Urothelium cell line (cell line): ENCODE measurements around the gene TBC1D30.

Source experiments
- DNase-seq: peaks from one replicate; pipeline ENCODE4 v3.0.0; 2011; ENCODE audit warnings: low spot score, mixed read lengths
- FAIRE-seq: peaks from 2 replicates; lab custom pipeline; 2011; peaks lifted over from hg19 to GRCh38; lab: Jason Lieb, UNC

The TBC1D30 gene

GRCh38 chr12:64903479-64904152 lies 79.2 kb downstream of the TBC1D30 start:
- FAIRE-seq = no peak
- peak; percentile 31 for DNase-seq

- no peak for DNase-seq
- no peak for FAIRE-seq
Measured at GRCh38 chr12:64907097-64907496, 82.7 kb downstream of the TBC1D30 start.

GRCh38 chr12:64909124-64909523 lies 84.7 kb downstream of the TBC1D30 start:
- no peak for FAIRE-seq
- DNase-seq = no peak

- FAIRE-seq (no peak), DNase-seq (no peak)
Measured at GRCh38 chr12:64911081-64911480, 86.6 kb downstream of the TBC1D30 start.

GRCh38 chr12:64911912-64912311 lies 87.5 kb downstream of the TBC1D30 start:
- no peak for FAIRE-seq
- no peak for DNase-seq

GRCh38 chr12:64912516-64913255 lies 88.2 kb downstream of the TBC1D30 start:
- FAIRE-seq (no peak), DNase-seq (no peak)

GRCh38 chr12:64915242-64915641 lies 90.8 kb downstream of the TBC1D30 start:
- DNase-seq (no peak), FAIRE-seq (no peak)

- no peak for DNase-seq
- FAIRE-seq = no peak
Measured at GRCh38 chr12:64916411-64917261, 92.2 kb downstream of the TBC1D30 start.

GRCh38 chr12:64918344-64918743 lies 93.9 kb downstream of the TBC1D30 start:
- no peak for FAIRE-seq
- DNase-seq = no peak

GRCh38 chr12:64918801-64919200 lies 94.4 kb downstream of the TBC1D30 start:
- no peak for FAIRE-seq

GRCh38 chr12:64922853-64923252 lies 98.4 kb downstream of the TBC1D30 start:
- no peak for FAIRE-seq
- no peak for DNase-seq

More at GRCh38 chr12:64918801-64919200, 94.4 kb downstream of the TBC1D30 start:
- no peak for DNase-seq

- no peak for DNase-seq
- no peak for FAIRE-seq
Measured at GRCh38 chr12:64923536-64923935, 99.1 kb downstream of the TBC1D30 start.
